Measurements from ENCODE around the gene HLA-B.

HLA-B gene

DNA sequence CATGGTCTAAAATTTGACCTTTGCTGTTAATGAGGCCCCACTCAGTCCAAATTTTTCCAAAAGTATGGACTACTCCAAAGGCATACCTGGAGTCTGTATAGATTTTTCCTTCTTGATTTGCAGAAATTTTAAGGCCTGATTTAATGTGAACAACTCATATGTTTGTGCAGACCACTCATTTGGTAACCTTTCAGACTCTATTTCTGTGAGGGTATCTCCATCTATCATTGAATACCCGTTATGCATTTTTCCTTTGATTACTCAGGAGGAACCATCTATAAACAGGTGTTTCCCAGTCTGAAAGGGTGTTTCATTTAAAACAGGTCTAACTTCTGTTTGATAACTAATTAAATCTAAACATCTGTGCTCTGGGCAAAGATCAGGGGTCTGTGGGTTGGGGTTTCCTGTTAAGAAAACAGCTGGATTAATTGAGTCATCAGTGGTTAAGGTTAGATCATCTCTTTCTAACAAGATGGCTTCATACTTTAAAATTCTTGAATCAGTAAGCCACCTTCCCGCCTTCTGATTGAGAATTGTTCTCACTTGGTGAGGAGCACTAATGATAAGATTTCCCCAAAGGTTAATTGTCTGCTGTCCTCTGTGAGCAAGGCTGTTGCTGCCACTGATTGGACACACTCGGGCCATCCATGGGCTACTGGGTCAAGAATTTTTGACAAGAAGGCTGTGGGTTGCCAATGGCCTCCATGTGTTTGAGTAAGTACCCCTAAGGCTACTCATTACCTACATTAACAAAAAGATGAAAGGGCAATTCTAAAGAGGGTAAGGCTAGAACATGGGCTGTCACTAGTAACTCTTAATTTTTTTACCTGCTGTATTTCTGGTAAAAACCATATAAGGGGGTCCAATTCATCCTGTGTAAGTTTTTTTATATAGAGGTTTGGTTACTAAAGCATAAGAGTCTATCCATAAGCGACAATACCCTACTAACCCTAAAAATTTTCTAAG lies 24.1 kb downstream of the HLA-B start:
- intact Hi-C loops (cut with DNase I): no loop called here
- DNase-seq: no peak

DNA sequence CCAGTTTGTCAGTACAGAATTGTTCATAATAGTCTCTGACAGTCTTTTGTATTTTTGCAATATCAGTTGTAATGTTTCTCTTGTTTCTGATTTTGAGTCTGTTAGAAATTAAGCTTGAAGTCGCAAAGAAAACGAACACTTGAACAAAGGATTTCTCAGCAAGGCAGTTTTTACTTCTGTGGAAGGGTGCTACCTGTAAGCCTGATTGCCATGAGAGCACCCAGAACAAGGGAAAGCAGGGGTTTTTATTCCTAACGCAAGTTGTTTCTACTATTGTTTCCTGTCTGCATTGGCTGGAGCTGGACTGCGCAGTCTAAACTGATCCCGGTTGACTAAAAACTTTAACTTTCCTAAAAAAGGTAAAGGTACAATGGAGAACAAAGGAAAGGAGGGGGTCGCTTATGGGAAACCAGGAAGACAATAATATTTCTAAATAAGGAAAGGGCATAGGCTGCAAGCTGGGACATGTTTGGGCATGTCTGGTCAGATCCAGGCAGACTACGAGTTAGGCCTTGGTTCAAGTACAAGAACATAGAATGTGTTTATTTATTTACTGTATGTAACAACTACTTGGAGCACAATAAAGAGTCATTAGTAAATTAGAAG lies 28.5 kb downstream of the HLA-B start:
- DNase-seq: no peak
- intact Hi-C loops (cut with DNase I): no loop called here

DNA sequence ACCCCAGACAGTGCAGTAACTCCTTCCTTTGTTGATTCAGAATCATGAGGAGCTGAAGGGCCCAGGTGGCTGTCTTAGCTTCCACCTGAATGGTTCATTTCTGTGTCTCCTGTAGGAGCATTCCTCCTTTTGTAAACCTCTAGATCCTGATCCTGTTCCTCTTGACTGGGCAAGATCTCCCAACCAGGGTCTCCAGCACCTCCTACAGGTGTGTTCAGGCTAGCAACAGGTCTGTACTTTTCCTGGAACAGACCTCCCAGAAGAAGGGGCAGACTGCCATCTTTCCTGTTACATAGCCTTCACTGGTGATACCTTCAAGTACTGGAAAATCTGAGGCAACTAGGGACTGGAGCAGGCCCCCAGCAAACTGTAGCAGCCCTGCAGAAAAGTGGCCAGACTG lies 35.2 kb downstream of the HLA-B start:
- no peak for DNase-seq
- intact Hi-C loops (cut with DNase I): no loop called here

DNA sequence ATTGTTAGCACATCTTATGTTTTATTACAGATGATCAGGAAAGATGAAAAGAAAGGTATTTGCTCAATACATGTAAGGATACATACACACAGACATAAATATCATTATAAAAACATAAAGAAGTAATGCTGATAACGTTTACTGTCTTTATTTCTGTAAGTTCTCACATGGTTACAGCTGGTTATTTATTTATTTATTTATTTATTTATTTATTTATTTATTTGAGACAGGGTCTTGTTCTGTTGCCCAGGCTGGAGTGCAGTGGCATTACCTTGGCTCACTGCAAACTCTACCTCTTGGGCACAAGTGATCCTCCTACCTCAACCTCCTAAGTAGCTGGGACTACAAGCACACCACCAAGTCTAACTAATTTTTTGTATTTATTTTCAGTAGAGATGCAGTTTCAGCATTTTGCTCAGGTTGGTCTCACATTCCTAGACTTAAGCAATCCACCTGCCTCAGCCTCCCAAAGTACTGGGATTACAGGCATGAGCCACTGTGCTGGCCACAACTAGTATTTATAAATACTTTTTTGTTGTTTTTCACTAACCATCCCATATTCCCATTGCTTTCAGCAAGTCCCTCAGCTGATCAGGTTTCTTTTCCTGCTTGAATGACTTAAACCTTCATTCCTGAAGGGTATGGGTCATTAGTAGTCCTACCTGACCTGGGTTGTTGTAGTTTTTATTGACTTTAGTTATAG lies 35.8 kb downstream of the HLA-B start:
- intact Hi-C loops (cut with DNase I): no loop called here
- no peak for DNase-seq

DNA sequence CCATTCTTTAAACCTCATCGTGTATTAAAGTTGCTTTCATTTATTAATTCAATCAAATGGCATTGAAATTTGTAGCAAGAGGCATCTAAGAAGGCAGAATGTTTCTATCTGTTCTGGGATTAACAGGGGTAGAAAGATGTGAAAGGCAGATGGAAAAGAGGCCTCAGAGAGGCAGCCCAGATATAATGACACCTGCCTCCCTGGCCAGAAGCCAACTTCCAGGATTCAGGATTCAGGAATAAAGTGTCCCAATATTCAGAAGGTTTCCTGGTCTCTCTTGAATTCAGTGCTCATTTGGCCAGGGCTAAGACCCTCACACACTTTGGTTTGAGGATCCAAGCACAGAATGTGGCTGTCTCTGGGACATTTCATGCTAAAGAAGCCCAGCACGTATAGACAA lies 39.9 kb downstream of the HLA-B start:
- DNase-seq: no peak
- intact Hi-C loops (cut with DNase I): no loop called here

DNA sequence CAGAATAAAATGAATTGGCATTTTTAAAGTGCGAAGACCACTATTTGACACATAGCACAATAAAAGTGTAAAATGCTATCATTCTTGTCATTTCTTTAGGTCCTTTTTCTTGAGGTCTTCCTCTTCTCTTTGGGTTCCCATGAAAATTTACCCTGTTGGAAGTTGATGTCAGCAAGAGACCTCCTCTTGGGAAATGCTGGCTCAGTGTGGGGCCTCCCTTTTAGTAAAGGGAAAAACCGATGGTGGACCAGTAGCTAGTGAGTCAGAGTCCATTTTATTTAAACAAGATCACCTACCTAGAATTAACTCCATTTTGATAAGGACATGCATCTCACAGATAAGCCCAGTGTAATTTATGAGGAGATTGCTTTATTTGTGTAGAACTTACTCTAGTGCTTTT lies 47.3 kb downstream of the HLA-B start:
- DNase-seq: no peak
- intact Hi-C loops (cut with DNase I): no loop called here

DNA sequence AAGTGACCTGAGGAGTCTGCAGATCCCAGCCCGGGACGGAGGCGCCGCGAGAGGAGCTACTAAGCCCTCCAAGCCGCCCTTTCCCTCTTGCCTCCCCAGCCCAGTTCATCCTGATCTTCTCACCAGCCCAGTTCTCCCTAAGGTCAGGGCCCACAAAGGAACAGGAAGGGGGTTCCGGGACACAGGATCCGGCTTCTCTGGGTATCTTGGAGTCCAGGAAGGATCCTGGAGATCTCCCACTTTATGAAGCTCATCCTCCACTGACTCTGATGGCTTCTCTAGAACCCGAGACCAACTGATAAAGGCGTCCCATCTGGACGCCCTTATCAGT lies 48.2 kb downstream of the HLA-B start:
- DNase-seq: no peak
- intact Hi-C loops (cut with DNase I): no loop called here

DNA sequence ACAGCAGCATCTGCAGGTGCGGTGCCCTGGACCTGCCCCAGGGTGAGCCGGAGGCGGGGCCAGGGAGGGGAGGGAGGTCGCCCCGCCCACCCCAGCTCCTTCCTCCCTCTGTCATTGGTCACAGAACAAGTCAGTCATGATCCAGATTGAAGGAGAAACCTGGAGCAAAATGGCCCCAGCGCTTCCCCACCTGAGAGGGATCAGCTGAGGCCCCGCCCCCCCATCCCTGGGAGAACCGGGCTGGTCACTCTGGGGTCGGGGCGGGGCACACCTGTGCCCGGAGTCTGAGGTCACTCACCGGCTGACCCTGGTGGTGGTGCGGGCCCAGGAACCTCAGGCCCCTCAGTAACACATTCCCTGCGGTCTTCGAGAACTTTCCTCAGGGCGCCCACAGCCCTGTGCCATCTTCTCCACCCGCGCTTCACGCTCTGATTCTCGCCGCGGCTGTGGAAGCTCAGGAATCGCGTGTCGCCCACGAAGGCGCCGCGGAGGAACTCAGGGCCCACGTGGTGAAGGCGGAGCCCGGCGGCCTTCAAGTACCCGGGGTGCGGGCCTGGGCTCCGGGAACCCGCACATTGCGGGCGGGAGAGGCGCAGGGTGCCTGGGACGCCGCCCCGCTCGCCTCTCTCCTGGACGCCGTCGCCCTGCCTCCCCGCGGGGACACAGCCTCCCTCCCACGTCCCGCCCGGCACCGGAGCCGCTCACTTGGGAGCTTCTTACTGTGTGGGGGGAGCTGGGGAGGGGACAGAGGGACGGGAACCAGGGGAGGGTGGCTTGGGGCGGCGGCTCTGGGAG lies 48.7 kb downstream of the HLA-B start:
- intact Hi-C loops (cut with DNase I): no loop called here
- DNase-seq: peak in 12 of 42 donors; percentile 6 to 45 (median 16)

DNA sequence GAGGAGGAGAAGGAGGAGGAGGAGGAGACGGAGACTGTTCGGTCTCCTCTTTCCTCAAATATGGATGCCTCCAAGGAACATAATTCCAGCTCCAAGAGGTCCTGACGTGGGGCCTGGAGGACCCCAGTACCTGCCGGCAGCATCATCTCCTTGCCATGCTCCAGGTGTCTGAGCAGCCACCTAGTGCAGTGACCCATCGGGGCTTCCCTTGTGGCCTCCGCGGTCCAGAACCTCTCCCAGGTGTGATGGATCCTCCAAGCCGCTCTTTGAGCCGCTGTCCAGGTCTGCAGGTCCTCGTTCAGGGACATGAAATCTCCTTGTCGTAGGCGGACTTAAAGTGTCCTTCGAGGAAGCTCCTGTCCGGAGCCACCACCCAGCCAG lies 49.3 kb downstream of the HLA-B start:
- no peak for DNase-seq
- intact Hi-C loops (cut with DNase I): no loop called here

DNA sequence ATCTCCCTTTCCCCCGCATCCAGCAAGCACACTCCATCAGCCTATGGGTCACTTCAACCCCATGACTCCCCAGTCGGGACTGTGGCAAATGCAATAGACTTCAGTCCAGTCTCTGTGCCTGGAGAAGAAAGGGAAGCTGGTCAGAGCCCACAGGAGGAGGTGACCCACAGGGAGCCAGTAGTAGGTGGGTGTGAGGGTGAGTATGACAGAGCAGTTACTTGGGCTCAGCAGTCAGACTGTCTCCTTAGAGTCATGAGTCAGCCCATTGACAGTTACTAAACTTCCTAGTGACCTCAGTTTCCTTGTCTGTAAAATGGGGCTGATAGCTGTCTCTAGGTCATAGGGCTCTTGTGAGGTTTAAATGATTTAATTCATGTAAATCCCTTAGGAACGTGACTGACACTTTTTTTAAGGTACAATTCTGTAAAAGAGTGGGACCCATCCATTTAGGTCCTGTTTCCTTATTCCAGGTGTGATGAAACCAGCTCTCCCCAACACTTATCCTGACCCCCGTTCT lies 51.2 kb downstream of the HLA-B start:
- intact Hi-C loops (cut with DNase I): no loop called here
- DNase-seq: no peak

DNA sequence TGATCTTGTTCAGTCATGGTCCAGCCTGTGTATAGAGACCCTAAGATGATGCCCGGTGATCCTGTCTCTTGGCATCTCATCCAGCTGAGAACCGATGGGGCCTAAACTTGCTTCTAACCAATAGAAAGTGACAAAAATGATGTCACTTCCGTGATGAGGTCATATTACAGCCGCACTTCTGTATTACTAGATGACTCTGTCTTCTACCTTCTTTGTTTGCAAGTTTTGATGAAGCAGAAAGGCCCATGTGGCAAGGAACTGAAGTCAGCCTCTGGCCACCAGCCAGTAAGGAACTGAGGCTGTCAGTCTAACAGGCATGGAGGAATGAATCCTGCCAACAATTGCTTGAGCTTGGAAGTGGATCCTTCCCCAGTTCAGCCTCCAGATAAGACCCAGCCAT lies 52.3 kb downstream of the HLA-B start:
- intact Hi-C loops (cut with DNase I): no loop called here
- DNase-seq: peak in 1 of 42 donors; percentile 32

All from head of caudate nucleus (tissue), 42 donors.